Cerebellar nuclear complex (tissue), 1 donor: ENCODE data around the gene ATF4.

Experiments
- DNase-seq, 2 experiments: peaks; one replicate each; lab custom pipeline; 2025; lab: John Stamatoyannopoulos, UW

Gene ATF4

GRCh38 chr22:39558254-39558727 lies 37.9 kb downstream of the ATF4 start:
- DNase-seq, result no peak

DNA sequence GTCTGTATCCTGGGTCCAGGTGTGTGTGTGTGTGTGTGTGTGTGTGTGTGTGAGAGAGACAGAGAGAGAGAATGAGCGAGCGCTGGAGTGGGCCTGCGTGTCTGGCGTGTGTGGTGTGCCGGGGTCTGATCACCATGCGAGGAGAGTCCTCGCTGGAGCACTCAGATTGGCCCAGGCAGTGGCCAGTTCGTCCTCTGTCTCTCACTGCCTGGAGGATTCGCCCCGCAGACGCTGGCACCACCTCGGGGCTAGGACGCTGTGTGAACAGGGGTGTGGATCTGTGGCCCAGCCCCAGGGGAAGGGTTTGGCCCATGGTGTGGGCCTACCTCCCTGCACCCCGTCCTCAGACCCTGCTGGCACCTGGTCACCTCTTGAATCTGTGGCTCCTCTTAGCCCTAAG lies 38.6 kb downstream of the ATF4 start:
- DNase-seq, result no peak

GRCh38 chr22:39559456-39560105 lies 39.2 kb downstream of the ATF4 start:
- no peak for DNase-seq

GRCh38 chr22:39560127-39560526 lies 39.8 kb downstream of the ATF4 start:
- no peak for DNase-seq

GRCh38 chr22:39562839-39563489 lies 42.6 kb downstream of the ATF4 start:
- DNase-seq, result no peak

DNA sequence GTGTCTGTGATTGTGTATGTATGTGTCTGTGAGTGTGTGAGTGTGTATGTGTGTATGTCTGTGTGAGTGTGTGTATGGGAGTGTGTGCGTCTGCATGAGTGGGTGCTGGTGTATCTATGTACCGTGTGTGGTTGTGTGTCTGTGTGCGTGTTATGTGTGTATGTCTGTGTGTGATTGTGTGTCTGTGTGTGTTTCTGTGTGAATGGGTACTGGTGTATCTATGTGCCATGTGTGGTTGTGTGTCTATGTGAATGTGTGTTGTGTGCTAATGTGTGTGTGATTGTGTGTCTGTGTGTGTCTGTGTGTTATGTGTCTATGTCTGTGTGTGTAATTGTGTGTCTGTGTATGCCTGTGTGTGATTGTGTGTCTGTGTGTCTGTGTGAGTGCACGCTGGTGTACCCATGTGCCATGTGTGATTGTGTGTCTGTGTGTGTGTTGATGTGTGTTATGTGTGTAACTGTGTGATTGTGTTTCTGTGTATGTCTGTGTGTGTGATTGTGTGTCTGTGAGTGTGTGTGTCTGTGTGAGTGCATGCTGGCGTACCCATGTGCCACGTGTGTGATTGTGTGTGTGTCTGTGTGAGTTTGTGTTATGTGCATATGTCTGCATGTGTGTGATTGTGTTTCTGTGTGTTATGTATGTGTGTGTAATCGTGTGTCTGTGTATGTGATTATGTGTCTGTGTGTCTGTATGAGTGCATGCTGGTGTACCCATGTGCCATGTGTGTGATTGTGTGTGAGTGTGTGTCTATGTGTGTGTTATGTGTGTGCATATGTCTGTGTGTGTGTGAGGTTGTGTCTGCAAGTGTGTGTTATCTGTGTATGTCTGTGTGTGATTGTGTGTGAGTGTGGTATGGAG lies 43.4 kb downstream of the ATF4 start:
- DNase-seq, result no peak

DNA sequence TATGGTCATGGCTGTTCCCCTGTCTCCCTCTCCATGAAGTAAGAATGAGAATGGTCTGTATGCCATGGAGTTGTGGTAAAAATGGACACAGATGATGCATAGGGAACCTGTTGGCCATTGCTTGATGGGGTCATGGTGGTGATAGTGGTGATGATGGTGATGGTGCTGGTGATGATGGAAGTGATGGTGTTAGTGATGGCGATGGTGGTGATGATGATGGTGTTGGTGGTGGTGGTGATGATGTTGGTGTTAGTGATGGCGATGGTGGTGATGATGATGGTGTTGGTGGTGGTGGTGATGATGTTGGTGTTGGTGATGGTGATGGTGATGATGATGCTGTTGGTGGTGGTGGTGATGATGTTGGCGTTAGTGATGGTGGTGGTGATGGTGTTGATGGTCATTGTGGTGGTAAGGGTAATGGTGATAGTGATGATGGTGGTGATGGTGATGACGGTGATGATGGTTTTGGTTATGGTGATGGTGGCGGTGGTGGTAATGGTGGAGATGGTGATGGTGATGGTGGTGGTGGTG lies 45.1 kb downstream of the ATF4 start:
- no peak for DNase-seq

DNA sequence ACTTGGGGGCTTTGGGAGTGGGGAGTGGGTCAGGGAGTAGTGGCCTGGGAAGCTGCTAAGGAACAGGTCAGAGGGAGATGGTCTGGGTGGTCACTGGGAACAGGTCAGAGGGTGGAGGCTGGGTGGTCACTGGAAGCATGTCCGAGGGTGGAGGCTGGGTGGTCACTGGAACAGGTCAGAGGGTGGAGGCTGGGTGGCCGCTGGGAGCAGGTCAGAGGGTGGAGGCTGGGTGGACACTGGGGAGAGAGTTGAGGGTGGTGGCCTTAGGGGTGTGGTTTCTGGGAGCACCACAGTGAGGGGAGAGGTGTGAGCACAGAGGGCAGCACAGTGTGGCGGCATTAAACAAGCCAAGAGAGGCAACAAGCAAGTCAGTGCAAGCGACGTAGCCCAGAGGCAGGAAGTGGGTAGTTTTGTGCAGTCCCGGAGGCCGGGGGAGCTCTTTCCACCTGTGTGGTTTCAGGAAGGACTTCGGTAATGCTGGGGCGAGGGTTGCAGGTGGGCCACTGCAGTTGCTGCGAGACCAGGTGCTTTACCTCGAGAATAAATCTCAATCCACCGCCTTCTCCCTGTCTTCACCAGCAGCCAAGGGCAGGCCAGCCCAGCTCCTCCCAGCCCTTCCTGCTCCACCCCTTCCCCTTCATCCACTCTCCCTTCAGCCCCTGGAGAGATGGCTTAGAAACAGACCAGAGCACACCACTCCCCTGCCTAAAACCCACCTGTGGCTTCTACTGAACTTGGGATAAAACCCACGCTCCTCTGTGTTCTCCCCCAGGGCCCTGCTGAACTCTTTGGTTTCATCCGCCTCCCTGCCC lies 47.0 kb downstream of the ATF4 start:
- no peak for DNase-seq

GRCh38 chr22:39568278-39568981 lies 48.1 kb downstream of the ATF4 start:
- DNase-seq, result no peak

DNA sequence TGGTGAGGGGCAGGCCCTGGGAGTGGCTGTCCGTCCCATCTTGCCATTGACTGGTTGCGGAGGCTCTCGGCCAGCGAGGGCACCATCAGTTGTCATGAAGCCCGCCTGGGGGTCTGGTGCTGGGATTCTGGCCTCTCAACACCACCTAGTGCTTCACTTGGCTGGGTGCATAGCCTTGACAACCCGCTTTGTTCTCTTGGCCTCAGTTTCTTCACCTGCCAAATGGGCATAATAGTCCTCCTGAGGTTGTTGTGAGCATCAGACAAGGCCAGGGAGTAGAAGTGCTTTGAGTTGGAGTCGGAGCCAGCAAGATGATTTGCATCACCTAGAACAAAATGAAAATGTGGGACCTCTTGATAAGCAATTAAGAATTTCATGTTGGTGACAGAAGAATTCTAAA lies 48.7 kb downstream of the ATF4 start:
- no peak for DNase-seq

DNA sequence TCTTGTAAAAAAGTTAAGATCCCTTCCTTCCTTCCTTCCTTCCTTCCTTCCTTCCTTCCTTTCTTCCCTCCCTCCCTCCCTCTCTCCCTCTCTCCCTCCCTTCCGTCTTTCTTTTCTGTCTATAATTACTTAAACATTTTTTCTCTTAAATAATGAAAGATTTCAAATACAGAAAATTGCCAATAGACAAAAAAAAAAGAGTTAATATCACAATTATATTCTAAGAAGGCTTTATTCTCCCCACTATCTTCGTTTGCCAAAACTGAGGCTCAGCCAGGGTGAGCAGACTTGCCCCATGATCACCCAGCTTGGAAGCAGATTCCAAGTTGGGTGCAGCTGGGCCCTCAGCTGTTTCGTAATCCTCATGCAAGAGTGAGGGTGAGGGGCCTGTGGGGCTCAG lies 49.9 kb downstream of the ATF4 start:
- DNase-seq, result no peak

DNA sequence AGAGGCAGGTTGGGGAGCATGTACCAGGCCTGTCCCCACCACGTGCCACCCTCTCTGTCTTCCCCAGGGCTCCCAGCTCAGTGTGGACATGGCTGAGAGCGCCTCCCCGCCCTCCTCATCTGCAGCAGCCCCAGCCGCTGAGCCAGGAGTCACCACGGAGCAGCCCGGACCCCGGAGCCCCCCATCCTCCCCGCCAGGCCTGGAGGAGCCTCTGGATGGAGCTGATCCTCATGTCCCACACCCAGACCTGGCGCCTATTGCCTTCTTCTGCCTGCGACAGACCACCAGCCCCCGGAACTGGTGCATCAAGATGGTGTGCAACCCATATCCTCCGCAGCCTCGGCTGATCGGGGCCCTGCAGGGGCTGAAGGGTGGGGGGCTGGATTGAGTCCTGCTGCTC lies 50.3 kb downstream of the ATF4 start, which contains the start of gene CACNA1I:
Gene CACNA1I, plus strand, starts transcription at position 89 of the 400 bp plus-strand sequence. Its CDS starts 0 bp downstream, at position 89.
- DNase-seq, result no peak

DNA sequence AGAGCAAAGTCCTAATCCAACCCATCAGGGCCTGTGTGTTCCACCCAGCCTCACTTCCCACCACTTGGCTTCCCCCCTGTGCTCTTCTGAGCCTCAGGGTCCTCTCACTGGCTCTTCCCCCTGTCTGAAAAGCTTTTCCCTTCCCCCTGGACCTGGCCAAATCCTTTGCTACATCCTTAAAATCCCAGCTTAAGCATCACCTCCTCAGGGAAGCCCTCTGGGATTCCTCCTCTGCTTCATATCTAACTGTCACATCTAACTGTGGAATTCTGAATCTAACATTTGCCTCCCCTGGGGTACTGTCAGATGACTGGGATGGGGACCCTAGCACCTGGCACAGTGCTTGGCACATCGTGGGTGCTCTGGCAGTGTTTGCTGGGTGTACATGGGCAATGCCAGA lies 51.2 kb downstream of the ATF4 start:
- DNase-seq, result no peak
